Fibroblast of mammary gland (primary cell): ENCODE measurements around the gene CCNL2.

Source experiments
- DNase-seq: peaks from one replicate; pipeline ENCODE4 v3.0.0-alpha.2; 2010; ENCODE audit warnings: low read depth
- H3K4me3 ChIP-seq: 2 replicates; pipeline ENCODE4 v1.5.1; 2011; ENCODE audit warnings: low read depth, mild to moderate bottlenecking, low read length, moderate library complexity; ENCODE audit not compliant: control insufficient read depth
- CTCF ChIP-seq: conservative IDR thresholded peaks from 2 replicates; pipeline ENCODE4 v1.5.1; 2011; ENCODE audit warnings: low read depth, low read length, inconsistent platforms; ENCODE audit not compliant: control insufficient read depth, insufficient read depth

Gene CCNL2

DNA sequence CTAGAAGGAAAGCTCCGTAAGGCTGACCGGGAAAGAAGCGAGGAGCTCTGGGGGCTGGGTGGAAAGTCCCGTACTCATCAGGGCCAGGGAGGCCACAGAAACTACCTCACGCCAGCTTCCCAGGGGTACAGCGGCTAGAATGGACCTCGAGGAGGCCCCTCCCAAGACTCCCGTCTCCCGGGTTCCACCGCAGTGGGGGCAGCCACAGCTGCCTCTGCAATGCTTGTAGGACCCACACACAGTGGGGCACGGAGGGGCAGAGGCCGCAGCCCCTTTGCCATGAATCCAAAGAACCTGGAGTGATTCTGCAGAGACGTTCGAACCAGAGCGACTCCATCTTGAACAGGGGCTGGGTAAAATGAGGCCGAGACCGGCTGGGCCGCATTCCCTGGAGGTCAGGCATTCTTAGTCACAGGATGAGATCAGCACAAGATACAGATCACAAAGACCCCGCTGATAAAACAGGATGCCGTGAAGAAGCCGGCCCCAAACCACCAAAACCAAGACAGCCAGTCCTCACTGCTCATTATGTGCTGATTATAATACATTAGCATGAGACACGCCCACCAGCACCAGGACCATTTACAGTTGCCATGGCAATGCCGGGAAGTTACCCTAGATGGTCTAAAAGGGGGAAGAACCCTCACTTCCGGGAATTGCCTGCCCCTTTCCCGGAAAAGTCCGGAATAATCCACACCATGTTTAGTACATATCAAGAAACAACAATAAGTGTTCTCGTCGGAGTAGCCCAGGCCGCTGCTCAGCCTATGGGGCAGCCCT lies 23.5 kb upstream of the CCNL2 start:
- H3K4me3 ChIP-seq = no peak overlapping the region
- TF ChIP-seq CTCF = no peak
- no peak for DNase-seq

DNA sequence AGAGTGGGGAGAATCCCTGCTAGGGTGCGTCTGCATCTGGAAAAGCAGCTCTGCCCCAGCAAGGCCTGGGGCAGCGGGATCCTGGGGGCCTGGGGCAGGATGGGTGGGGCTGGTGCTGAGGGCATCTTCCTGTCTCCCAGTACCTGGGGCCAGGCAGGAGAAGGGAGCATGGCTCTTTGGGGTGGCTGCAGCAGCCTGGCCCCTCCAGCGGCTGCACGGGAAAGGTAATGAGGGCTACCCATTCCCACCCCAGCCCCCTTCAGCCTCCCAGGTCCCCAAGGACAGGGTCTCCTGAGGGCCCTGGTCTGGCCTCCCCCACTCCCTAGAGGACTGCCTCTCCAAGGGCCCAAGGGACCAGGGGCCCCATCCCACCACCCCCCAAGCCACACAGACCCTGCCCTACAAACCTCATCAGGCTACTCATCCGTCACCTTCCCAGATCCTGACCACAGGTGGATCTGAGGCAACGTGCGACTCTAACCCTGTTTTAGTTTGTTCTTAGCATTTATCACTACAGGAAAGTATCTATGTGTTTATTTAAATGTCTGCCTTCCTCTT lies 22.9 kb upstream of the CCNL2 start:
- no peak overlapping the region for H3K4me3 ChIP-seq
- no peak for TF ChIP-seq CTCF
- DNase-seq = no peak

DNA sequence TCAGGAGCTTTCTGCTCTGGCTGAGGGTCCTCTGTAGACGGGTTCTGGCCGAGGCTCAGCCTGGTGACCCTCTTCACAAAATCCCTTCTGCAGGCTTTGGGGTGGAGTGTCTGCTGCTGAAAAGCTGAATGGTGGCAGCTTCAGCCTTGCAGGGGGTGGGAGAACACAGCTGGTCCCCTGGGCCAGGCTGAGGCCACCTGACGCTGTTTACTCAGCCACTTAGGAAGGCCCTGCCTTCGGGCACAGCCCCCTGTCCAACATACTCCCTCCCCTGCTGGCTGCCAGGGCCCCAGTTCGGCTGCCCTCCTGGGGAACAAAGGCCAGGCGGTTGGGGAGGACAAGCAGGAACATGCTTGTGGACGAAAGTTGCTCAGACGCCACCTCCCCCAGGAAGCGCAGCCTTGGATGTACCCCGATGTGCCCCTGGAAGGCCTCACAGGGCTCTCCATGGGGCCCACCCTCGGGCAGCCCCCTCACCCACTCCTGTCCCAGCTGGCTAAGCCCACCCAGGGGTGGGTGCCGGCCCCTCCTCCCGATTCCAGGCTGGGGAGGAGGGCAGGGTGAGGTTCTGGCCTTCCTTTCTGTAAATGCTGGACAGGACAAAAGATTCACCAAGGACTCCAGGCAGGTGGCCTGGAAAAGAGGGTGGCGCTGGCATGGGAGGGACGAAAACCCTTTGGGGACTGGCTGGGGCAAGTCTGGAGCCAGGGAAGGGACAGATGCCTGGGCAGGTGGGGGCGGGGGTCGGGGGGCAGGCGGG lies 22.2 kb upstream of the CCNL2 start, which contains the start of gene ANKRD65:
Gene ANKRD65 (minus strand): TSS at position 130 of the 760 bp plus-strand sequence. CDS start 271 bp downstream, outside the sequence.
- H3K4me3 ChIP-seq = no peak within 1 kb of the TSS
- TF ChIP-seq CTCF = no peak
- DNase-seq = no peak

GRCh38 chr1:1420654-1421141 lies 21.6 kb upstream of the CCNL2 start:
- TF ChIP-seq CTCF = no peak
- DNase-seq = no peak
- no peak overlapping the region for H3K4me3 ChIP-seq

GRCh38 chr1:1419813-1420653 lies 20.9 kb upstream of the CCNL2 start:
- TF ChIP-seq CTCF = no peak
- H3K4me3 ChIP-seq = no peak overlapping the region
- DNase-seq = no peak

DNA sequence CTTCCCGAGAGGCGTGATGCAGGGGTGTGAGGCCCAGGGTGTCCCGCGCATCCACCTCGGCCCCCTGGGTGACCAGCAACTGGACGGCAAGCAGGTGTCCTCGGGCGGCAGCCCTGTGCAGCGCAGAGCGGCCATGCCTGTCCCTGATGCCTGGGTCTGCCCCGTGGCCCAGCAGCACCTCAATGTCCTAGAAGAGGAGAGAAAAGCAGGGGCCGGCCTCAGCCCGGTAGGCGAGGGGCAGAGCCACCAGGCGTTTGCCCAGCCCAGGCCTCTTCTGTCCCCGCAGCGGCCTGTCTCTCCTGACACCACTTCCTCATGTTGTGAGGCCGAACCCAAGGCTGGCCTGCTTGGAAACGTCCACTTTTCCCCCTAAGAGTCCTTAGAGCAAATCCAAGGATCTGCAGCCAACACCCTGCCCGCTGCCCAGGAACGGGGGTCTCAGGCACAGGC lies 20.3 kb upstream of the CCNL2 start:
- DNase-seq = no peak
- H3K4me3 ChIP-seq = no peak overlapping the region
- no peak for TF ChIP-seq CTCF
